Measurements from ENCODE around the gene PHLPP2. TPM values are rescaled to one million over a fixed set of nuclear protein-coding genes. Genes with fewer than 3 reads are reported as not detected.

The PHLPP2 gene
- total RNA-seq, 1 donor from 2014 or later: 3.4 TPM

DNA sequence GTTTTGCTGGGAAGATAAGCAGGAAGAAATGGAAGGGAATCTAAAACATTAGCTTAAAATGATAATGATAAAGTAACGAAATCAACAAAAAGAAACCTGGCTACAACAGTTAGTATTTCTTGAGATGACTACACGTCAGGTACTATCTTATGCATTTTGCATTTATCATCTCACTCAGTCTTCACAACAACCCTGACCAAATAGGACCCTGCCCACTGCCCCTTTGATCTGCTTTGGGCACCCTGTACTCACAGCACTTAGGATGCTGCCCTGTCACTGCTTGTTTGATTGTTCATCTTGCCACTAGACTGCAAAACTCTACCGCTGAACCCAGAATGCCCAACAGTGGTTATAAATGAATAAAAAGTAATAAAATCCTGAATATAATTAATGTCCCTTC, 53.3 kb downstream of the PHLPP2 start:
- Histone ChIP-seq H3K9me3 (replicated peaks) (no peaks in the 10 kb centered on the region), H3K4me1 (no peaks in the 10 kb centered on the region), H3K4me3 (no peak overlapping the region), H3K36me3 (peaks cover 82% of the 10 kb centered on the region), H3K27me3 (ENCODE audit: low read depth) (no peaks in the 10 kb centered on the region), H3K27ac (replicated peaks) (no peak overlapping the region)
- intact Hi-C loops (cut with micrococcal nuclease): no loop called here
- TF ChIP-seq, protein P1, sequence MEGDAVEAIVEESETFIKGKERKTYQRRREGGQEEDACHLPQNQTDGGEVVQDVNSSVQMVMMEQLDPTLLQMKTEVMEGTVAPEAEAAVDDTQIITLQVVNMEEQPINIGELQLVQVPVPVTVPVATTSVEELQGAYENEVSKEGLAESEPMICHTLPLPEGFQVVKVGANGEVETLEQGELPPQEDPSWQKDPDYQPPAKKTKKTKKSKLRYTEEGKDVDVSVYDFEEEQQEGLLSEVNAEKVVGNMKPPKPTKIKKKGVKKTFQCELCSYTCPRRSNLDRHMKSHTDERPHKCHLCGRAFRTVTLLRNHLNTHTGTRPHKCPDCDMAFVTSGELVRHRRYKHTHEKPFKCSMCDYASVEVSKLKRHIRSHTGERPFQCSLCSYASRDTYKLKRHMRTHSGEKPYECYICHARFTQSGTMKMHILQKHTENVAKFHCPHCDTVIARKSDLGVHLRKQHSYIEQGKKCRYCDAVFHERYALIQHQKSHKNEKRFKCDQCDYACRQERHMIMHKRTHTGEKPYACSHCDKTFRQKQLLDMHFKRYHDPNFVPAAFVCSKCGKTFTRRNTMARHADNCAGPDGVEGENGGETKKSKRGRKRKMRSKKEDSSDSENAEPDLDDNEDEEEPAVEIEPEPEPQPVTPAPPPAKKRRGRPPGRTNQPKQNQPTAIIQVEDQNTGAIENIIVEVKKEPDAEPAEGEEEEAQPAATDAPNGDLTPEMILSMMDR (IDR thresholded peaks at IDR 0.05; ENCODE audit: borderline replicate concordance): no peak
- DNase-seq: no peak

DNA sequence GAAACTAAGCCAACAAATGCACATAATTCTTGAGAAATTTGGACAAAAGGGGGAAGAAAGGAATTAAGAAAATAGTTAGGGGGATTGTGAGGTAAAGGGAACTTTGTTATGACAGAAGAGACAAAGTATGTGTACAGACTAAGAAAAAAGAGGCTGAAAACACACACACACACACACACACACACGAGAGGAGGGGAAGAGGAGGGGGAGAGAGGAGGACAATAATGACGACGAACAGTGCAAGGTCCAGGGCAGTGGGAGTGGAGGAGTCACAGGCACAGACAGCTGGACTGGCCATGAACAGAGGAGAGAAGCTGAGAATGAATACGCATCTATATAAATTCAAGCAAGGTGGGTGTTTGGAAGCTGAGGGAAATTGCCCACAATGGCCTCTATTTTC, 54.0 kb downstream of the PHLPP2 start:
- no peak overlapping the region for H3K27ac ChIP-seq (replicated peaks)
- TF ChIP-seq, protein P1 (IDR thresholded peaks at IDR 0.05; ENCODE audit: borderline replicate concordance): no peak
- no peak overlapping the region for H3K4me3 ChIP-seq
- H3K9me3 ChIP-seq (replicated peaks): no peaks in the 10 kb centered on the region
- no peak for DNase-seq
- intact Hi-C loops (cut with micrococcal nuclease): no loop called here
- peaks cover 83% of the 10 kb centered on the region for H3K36me3 ChIP-seq
- no peaks in the 10 kb centered on the region for H3K27me3 ChIP-seq (ENCODE audit: low read depth)
- H3K4me1 ChIP-seq: no peaks in the 10 kb centered on the region

DNA sequence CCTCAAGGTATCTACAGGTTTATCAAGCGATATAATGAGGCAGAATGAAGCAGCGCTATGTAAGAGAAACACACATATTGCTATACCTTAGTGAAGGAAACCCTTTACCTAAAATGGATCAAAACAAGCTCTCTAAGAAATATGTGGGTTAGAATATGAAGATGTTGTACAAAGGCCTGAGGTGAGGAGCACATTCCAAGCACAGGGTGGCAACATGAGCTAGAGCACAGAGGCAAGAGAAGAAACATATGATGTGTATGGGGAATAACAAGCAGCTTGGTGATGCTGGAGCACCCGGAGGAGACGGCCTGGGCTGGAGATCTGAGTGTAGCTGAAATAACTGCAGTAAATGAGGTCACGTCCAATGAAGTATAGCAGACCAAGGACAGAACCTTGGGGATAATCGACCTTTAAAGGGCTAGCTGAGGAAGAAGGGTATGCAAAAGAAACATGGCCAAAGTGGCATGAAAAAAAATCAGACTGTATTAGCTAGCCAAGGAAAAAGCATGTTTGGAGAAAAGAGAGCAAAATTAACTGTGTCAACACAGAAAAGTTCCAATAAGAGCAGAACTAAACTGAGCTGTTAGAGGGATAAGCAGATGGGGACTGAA, 54.5 kb downstream of the PHLPP2 start:
- intact Hi-C loops (cut with micrococcal nuclease): no loop called here
- Histone ChIP-seq H3K27me3 (ENCODE audit: low read depth) (no peaks in the 10 kb centered on the region), H3K4me3 (no peak overlapping the region), H3K27ac (replicated peaks) (no peak overlapping the region), H3K4me1 (no peaks in the 10 kb centered on the region), H3K9me3 (replicated peaks) (no peaks in the 10 kb centered on the region), H3K36me3 (peaks cover 81% of the 10 kb centered on the region)
- no peak for DNase-seq
- TF ChIP-seq, protein P1 (IDR thresholded peaks at IDR 0.05; ENCODE audit: borderline replicate concordance): no peak

DNA sequence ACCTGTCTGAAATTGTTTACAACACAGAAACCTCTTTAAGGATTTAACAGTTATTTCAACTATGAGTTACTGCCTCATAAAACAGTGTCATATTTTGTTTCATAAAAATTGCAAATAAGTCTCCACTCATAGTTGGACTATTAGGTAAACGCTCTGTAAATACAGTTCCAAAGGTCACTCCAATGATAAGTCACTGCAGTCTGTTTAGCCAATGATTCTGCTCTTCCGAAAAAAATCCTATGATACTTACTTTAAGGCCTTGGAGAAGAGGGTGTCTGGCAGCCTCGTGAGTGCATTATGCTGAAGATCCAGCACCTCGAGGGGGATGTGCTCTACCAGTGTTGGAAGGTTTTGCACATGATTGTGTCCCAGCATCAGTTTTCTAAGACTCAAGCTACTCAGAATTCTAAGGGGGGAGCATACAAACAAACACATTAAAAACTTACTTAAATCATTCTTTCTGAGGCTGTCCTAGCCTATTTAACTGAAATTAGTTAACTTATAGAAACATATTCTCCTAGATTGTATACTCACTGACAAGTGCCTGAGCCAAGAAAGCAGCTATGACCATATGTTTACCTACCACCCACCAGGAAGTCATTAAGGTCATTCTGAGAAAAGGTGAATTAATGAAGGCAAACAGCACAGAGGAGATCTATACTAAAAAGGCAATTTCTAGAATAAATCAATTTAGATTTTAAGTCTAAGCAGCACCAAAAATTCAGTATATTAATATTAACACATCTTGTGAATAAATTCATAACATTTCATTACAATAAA, 57.4 kb downstream of the PHLPP2 start:
- no peaks in the 10 kb centered on the region for H3K9me3 ChIP-seq (replicated peaks)
- intact Hi-C loops (cut with micrococcal nuclease): no loop called here
- peaks cover 81% of the 10 kb centered on the region for H3K36me3 ChIP-seq
- no peaks in the 10 kb centered on the region for H3K27me3 ChIP-seq (ENCODE audit: low read depth)
- no peak for DNase-seq
- H3K4me3 ChIP-seq: no peak overlapping the region
- TF ChIP-seq, protein P1 (IDR thresholded peaks at IDR 0.05; ENCODE audit: borderline replicate concordance): no peak
- no peak overlapping the region for H3K27ac ChIP-seq (replicated peaks)
- H3K4me1 ChIP-seq: no peaks in the 10 kb centered on the region

DNA sequence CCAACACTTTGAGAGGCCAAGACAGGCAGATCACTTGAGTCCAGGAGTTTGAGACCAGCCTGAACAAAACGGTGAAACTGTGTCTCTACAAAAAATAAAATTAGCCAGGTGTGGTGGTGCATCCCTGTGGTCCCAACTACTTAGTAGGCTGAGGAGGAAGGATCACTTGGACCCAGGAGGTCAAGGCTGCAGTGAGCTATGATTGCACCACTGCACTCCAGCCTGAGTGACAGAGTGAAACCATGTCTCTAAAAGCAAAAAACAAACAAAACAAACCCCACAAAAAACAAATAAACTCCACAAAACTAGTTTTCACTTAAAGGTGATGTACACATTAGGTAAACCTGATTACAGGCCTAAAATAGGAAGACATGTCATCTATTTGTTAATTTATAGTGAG, 58.2 kb downstream of the PHLPP2 start:
- no peak overlapping the region for H3K27ac ChIP-seq (replicated peaks)
- TF ChIP-seq, protein P1 (IDR thresholded peaks at IDR 0.05; ENCODE audit: borderline replicate concordance): no peak
- H3K4me3 ChIP-seq: no peak overlapping the region
- H3K36me3 ChIP-seq: peaks cover 78% of the 10 kb centered on the region
- intact Hi-C loops (cut with micrococcal nuclease): no loop called here
- no peak for DNase-seq
- H3K9me3 ChIP-seq (replicated peaks): no peaks in the 10 kb centered on the region
- H3K27me3 ChIP-seq (ENCODE audit: low read depth): no peaks in the 10 kb centered on the region
- no peaks in the 10 kb centered on the region for H3K4me1 ChIP-seq

Measured in left ventricle myocardium inferior (tissue), 1 donor.